HG02870 (cell line): ENCODE results near the gene ZNF653.
"Not testable (repeated sequence)": the region's sequence is repeated elsewhere in the genome, so short reads cannot be mapped to it uniquely, and the experiment has no call there.

Experiments
- ATAC-seq: cut with Tn5 transposase; IDR thresholded peaks from one replicate; pipeline ENCODE4 v1.9.1; 2021; ENCODE audit warnings: mild to moderate bottlenecking, moderate library complexity; ENCODE audit not compliant: unreplicated experiment

ZNF653 gene

GRCh38 chr19:11437955-11438354 lies 67.7 kb downstream of the ZNF653 start:
- no peak for ATAC-seq

DNA sequence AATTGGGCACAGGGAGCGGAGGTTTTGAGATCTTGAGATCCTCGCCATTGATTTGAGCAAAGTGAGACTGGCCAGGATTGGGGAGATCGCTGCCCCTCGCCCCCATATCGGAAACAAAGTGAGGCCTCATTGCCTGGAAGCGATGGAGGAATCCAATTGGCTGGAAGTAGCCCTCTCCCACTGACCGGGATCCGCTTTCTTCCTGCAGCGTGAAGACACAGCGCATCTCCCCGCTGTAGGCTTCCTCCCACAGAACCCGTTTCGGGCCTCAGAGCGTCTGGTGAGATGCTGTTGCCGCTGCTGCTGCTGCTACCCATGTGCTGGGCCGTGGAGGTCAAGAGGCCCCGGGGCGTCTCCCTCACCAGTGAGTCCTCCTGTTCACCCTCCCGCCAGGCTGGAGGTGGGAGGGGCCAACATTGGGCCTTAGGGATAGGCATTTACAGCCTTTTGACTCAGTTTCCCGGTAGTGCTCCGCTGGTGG lies 69.8 kb downstream of the ZNF653 start:
- ATAC-seq = no peak

DNA sequence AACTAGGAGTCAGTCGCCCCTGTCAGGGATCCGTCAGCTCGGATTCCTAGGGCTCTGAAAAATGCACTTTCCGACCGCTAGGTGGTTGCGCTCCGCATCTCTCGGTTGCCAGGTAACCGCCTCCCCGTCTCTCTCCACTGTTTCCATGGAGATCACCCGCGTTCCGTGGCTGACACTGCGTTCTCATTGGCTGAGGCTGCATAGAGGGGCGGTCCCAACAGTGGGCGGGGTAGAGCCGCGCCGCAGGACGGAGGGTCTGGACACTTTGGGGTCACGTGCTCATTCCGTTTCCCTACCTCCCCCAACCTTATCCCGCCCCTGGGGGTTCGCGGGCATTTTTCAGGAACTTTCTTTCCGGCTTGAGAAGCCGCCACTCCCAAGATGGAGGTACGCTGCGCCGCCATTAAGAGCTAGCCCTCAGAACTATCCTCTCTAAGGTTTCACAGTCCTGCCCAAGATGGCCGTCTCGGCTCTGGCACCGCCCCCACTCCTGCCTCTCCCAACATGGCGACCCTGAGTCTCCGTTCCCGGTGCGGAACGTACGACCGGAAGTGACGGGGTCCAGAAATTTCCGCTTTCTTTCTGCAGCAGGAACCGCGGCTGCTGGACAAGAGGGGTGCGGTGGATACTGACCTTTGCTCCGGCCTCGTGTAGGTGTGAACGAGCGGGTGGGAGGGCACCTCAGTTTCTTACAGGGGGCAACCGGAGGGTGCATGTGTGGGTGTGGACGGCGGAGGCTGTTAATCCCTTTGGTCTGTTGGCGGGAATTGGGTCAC lies 70.4 kb downstream of the ZNF653 start, which contains the start of the genes ODAD3 and PRKCSH:
Gene ODAD3 (minus strand): TSS at position 65 of the 776 bp plus-strand sequence. CDS start 105 bp downstream, outside the sequence.
Gene PRKCSH (plus strand): TSS at position 579 of the 776 bp plus-strand sequence. CDS start 483 bp downstream, outside the sequence.
- ATAC-seq = peak; percentile 88

GRCh38 chr19:11434703-11435056 lies 71.0 kb downstream of the ZNF653 start:
- no peak for ATAC-seq

GRCh38 chr19:11433526-11433925 lies 72.1 kb downstream of the ZNF653 start:
- ATAC-seq = not testable (repeated sequence)
